SW 1271 (cell line): ENCODE results near the gene PDZD4.

Experiments used
- DNase-seq, 2 experiments: peaks; one replicate each; lab custom pipeline; 2025; lab: John Stamatoyannopoulos, UW

PDZD4 gene

DNA sequence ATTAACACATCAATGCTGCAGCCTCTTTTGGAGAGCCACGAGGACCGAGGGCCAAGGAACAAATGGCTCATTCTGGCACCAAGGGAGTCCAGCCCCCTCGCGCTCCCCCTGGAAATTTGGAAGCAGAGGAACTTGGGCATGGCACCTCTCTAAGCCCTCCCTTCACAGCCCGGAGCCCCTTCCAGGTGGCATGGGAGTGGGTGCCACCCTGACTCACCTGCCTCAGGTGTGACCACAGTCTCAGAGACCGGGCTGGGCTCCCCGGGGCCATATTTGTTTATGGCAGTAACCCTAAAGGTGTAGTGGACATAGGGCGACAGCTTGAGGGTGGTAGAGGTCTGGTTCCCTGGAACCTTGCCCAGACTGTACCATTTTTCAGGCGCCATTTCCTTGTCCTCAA is 36.8 kb upstream of the PDZD4 start:
- no peak for DNase-seq

DNA sequence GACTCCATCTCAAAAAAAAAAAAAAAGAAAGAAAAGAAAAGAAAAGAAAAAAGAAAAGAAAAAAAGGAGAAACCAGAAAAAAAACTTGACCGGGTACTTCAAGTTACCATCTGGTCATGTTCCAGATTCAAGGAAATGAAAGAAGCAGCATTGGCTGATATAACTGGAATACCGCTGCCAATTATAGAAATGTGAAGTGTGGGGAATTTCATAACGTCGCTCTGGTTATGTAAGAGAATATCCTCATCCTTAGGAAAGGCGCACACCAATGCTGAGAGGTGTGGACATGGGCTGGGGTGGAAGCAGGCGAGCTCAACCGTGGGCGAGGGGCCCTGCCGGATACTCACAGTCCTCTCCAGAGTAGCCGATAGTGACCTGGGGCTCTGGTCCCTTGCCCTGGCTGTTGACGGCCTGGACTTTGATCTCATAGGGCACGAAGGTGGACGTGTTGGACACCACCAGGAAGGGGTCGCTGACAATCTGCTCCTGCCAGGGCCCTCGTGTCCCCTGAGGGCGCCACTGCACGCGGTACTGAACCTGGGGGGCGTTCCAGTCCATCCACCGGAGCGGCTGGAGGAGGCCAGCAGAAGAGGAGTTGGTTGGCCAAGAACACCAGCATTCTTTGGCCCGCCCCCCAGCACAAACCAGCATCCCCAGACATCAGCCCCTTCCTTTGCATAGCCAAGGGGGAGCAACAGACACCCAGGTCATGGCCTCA is 36.1 kb upstream of the PDZD4 start:
- DNase-seq, result no peak

DNA sequence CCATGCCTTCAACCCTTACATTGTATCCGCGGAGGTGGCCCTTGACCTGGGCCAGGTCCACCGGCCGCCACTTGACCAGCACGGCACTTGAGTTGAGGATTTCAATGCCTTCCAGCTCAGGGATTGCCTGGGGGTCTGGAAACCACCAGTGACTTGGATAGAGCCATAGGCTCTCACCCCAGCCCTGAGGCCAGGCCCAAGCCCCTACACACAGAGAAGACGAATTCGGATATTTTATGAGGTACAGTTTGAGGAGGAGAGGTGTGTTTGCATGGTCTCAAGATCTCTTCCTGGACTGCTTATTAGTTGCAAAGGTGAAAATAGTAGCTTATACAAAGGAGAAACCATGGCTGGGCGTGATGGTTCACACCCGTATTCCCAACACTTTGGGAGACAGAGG is 35.3 kb upstream of the PDZD4 start:
- no peak for DNase-seq

DNA sequence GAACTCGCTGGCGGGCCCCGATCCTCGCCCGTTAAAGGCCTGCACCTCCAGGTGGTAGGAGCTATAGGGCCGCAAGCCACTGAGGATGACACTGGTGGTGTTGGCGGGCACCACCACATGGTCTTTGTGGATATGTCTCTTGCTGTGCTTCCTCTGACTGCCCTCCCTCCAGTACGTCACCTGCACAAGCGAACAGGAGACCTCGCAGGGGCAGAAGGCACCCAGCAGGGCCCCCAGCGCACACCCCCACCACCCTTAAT is 34.9 kb upstream of the PDZD4 start:
- DNase-seq, result no peak

DNA sequence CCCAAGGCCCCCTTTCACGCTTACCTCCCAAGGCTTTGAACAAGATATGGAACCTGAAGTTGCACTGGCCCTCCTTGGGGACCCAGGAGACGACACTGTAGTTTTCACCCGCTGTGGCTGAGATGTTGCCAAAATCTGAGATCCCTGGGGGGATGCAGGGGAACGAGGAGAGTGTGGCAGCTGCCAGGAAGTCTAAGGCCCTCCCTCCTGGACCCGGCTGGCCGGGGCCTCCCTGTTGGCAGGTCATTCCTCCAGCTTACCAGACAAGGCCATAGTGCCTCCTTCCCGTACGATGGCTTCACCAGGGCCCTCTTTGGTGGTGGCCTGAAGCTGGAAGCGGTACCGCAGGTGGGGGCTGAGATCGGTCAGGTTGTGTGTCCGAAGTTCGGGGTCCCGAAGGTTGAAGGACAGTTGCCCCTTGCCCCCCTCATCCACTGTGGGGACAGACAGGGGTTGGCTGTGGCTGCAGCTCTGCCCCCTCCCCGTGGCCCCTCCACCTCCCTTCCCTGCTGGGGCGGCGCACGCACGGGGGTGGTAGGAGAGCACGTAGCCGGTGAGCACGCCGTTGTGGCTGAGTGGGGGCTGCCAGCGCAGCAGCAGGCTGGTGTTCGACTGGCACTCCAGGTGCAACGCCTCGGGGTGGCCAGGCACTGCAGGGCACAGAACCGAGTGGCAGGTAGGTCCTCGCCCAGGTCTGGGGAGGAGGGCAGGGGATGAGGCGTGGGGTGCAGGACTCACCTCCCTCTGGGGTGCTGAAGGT is 34.4 kb upstream of the PDZD4 start:
- DNase-seq, result no peak

DNA sequence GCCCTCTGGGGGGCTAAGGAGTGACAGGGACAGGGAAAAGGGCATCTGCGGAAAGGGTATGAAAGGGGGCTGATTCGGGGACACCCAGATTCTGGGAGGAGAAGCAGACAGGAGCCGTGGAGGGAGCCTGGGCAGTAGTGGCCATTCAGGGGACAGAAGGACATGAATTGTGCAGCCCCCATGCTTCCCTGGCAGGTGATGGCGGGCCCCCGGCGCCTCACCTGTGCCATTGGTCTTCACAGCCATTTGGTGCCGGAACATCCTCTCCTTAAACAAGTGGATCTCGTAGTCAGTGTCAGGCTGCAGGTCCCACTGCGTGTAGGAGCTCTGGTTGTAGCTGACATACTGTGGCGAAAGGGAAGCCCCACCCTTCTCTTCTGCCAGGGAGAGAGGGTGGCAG is 33.8 kb upstream of the PDZD4 start:
- no peak for DNase-seq

DNA sequence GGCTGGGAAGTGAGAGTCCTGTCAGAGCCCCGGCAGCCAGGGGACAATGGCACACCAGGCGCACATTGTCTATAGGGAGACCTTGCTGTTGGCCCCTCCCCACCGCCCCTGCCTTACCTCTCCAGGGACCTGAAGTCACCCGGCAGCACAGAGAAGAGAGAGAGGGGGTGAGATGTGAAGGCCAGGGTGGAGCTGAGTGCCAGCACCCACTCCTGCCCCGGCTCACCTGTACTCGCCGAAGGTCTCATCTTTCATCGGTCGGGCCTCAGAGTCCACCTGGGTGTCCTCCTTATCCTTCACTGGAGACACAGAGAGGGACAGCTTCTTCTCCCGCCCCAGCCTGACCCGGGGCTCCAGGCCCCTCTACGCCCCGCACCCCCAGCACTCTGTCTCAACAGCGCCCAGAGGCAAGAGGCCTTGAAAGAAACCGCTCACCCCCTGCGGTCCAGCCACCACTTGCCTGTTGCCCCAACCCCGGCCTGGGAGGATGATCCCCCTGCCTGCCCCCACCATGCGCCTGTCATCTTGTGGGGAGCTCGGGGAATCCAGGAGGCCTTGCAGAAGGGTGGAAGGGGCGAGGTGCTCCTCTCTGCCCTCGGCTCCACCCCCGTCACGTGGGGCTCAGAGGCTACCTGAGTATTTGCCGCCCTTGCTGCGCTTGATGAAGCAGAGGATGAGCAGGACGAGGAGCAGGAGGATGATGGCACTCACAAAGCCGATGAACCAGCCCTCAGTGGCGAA is 33.1 kb upstream of the PDZD4 start:
- DNase-seq, result no peak

DNA sequence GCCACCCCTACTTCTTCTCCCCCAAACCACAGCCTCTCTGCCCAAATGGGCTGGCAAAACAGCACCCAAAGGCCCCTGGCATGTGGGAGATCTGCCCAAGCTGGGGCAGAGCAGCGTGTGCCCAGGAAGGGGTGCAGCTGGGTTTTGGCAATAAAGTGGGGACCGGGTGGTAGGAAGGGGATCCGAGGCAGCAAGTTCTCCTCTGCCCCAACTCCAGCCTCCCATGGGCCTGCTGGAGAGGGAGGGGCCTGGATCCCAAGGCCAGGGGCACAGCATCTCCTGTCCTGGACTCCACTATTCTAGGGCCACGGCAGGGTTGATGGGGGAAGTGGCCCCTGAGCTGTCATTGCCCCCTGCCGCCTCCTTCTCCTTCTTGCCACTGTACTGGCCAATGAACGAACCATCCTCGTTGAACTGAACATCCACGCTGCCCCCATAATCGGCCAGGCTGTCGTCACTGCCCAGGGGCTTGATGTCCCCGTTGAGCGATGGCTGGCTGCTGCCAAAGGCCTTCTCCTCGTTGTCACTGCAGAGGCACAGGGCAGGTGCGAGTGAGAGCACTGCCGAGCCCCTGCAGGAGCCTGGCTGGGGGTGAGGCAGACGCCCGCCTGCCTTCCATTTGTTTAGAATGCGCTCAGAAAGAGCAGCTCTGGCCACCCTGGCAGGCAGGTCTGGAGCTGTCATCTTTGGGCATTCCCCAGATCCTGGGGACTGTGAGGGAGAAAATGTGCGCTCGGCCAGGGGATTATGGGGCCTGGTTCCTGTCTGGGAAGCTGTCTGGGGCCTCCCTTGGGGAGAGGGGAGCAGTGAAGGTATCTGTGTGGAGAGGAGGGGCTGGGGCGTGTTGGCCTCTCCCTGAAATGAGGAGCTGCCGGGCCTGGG is 32.3 kb upstream of the PDZD4 start:
- DNase-seq, result no peak

DNA sequence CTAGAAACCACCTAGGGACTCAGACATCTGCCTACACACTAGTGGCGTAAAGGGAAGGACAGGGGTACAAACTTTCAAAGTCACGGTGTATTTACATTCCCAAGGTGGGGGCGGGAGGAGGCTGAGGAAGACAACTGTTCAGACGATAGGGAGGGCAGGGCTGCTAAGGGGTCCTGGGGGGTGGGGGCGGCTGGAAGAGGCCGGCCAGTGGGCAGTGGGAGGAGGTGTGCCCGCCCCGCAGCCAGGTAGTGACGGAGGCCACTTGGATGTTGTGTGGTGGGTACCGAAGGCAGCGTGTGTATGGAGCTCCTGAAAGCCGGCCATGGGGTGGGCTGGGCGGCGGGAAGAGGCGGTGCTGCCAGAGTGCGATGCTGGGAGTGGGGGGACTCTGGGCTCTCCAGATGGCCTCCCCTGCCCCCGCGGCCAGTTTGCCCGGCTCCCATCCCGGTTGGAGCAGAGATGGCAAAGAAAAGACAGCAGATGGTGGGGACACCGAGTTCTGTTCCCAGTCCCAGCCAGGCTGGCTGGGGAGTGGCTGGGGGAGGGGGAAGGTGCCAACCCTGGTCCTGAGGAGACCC is 31.5 kb upstream of the PDZD4 start:
- DNase-seq, result no peak

DNA sequence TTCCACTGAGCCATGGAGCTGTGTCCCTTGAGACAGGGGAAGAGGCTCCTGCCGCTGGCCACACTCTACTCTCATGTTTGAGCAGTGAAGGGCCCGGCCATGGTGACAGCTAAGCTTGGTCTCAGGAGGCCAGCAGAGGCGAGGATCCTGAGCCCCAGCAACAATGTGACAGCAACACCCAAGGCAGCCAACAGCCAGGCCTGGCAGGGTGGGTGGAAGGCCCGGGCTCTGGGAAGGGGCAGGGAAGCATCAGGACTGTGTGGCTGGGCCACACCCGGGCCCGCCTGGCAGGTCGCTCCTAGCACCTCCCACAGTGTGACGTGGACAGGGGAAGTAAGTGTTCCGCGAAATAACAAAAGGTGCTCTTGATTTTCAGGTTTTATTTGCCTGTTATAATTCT is 30.8 kb upstream of the PDZD4 start:
- no peak for DNase-seq

DNA sequence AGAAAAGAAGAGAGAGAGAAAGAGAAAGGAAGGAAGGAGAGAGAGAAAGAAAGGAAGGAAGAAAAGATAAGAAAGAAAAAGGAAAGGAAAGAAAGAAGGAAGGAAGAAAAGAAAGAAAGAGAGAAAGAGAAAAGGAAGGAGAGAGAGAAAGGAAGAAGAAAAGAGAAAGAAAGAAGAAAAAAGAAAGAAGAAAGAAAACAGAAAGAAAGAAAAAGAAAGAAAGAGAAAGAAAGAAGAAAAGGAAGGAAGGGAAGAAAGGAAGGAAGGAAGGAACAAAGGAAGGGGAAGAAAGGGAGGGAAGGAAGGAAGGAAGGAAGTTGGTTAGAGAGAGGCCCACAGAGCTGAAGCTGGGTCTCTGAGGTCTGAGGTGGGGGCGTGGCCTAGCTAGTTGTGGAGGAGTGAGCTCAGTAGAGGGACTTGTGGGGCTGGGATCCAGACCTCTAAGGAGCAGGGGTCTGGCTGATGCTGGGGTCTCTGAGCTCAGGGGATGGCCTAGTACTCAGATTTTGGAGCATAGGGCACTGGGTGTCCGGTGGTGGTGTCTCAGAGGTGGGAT is 27.1 kb upstream of the PDZD4 start:
- no peak for DNase-seq

DNA sequence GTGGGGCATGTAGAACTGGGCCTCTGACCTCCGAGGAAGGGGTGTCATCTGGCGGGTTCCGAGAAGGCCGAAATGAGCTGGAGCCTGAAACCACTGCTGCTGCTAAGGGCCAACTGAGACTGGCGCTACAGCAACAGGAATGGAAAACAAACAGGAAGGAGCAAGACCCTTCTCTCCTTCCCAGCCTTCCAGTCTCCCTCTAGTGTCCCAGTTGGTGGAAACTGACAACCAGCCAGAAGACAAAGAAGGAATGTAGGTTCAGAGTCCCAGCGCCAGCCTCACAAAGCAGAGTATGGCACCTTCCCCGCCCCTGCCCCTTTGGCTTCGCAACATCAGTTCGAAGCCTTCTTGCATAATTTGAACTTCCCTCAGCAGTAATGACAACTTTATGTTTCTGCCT is 24.4 kb upstream of the PDZD4 start:
- DNase-seq, result no peak

DNA sequence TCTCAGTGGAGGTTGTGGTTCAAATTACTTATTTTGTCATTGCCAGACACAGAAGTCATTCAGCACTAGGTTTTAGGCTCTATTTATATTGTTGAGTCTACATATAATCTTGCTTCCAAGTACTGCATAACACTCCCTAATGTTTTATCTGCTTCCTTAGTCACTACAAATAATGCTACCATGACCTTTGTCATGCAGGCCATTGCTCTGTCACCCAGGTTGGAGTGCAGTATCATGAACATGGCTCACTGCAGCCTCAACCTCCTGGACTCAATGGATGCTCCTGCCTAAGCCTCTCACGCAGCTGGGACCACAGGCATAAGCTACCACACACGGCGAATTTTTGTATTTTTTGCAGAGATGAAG is 23.5 kb upstream of the PDZD4 start:
- no peak for DNase-seq

DNA sequence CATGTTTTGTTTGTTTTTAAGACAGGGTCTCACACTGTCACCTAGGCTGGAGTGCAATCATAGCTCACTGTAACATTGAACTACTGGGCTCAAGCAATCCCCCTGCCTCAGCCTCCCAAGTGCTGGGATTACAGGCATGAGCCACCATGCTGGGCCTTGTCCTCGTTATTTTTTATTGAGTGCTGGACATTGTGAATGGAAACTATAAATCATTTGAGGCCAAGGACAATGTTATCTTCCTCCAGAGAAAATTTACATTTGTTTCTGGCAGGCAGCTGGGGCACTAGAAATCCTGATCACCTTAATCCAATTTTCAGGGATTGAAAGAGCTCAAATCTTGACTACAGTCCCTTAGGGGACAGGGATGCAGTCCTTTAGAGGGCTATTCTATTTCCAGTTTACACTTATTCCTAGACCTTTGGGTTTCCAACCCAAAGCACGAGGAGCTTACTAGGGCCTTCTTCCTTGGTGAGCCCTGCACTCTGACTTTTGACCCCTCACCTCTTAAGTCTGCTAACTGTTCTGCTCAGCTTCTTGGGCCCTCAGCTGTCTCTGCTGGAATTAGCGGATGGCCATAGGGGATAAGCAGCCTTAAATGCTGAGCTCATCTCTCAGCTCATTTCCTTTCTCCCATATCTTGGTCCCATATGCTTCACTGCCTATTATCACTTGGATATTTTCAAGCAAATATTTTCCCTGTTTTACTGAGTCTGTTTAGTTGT is 23.0 kb upstream of the PDZD4 start:
- no peak for DNase-seq

DNA sequence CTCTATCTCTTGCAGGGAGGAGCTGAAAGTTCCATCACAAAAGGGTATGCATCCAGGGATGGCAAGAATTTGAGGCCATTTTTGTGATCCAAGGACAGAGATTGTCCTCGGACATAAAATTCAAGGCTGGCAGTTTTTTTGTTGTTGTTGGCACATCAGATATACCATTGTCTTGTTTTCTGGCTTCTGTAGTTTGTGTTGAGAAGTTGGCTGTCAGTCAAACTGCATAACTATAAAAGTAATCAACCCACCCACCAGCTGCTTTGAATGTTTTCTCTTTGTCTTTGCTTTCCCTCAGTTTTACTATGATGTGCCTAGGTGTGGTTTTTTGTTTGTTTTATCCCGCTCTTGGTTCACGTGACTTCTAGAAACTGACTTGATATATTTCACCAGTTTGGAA is 21.6 kb upstream of the PDZD4 start:
- DNase-seq, result no peak

DNA sequence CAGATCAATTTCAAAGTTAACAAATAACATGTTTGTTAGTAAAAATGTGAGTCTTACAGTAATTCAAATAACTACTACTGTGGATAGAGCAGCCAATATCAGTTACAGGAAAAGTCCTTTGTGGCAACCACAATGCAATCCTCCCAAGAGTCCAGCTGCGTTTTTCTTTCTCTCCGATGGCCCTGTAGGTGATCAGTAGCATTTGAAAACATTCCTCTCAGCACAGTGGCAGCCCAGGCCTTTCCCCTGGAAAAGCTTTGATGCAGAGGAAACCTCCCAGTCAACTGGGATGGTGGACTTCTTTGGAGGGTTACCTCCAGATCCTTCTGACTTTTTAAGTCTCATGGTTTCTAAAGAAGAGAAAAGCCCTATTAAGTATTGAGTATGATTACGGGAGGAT is 18.0 kb upstream of the PDZD4 start:
- DNase-seq, result no peak

DNA sequence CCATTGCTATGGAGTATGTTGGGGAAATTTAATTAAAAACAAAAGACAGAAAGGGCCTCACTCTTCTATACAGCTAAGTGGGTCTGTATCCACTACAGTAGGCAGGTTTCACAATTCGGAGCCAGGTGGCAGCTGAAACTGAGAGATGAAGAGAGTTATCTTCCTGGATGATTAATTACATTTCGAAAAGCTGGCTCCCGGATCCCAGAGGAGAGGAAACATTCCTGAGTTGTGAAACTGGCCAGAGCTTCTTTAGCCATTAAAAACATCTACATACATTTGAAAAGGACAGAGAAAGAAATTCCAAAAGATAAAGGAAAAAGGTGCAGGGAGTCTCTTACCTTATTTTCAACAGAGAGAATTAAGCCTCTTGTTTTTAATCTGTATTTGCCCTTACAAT is 15.5 kb upstream of the PDZD4 start:
- DNase-seq, result no peak

DNA sequence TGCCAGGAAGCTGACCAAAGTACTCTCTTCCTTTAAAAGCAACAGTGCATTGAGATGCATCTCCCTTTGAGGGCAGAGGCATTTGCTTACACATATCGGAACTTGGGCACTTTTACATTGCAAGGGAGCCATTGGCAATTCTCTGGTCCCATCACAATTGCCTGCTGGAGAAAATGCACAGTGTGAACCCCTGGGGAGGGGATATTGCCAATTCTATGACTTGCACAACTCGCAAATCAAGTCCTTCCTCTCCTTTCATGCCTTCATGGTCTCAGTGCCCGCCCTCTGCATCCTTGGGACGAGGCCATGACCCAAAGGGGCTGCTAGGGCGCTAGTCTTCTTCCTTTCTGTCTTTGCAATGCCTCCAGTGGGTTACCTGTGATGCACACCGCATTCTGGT is 14.9 kb upstream of the PDZD4 start:
- DNase-seq, result no peak

DNA sequence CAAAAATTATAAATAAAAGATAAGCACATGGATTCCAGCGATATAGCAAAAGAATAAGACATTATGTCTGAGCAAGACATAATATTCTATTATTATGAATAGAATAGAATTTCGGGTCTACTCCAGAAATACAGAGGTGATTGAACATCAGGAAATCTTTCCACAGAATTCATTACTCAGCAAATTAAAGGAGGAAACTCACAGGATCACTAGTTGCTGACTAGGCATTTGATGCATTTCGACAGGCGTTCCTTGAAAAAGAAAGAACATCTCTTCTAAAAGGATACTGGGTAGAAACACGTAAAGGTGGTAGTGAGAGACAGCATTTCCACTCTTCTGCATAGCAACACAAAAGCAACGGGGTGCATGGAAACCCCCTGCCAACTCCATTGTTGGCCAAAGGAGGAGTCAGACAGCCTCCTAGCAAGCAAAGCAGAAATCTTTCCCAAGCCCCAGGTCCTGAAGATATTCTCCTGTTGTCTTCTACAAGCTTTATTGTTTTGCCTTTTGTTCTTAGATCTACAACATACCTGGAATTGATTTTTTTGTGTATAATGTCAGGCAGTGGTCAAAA is 14.3 kb upstream of the PDZD4 start:
- DNase-seq, result no peak

DNA sequence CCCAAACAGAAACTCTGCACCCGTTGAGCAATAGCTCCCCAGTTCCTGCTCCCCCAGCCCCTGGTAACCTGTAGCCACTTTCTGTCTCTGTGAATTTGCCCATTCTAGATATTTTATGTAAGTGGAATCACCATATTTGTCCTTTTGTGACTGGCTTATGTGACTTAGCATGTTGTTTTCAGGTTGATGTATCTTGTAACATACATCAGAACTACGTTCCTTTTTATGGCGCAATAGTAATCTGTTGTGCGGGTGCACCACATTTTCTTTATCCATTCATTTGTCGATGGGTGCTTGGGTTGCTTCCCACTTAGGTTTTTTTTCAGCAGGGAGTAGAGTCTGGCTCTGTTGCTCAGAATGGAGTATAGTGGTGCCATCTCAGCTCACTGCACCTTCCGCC is 6.6 kb upstream of the PDZD4 start:
- no peak for DNase-seq

DNA sequence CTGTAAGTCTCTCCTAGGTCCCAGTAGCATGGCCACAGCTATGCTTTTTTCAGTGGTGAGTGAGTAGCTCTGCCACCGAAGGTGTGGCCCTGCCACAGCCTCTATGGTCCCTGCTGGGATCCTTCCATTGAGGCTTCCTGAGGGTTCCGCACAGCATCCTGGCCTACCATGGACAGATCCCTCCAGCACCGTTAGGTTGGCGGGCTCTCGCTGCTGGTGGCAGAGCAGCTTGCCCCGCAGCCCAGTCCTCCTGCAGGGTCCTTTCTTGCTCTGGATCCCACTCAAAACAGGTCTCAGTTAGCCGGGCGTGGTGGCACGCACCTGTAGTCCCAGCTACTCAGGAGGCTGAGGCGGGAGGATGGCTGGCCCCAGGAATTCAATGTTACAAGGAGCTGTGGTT is 2.4 kb upstream of the PDZD4 start:
- no peak for DNase-seq
